ENCODE measurements around the gene SAP25.

DNA sequence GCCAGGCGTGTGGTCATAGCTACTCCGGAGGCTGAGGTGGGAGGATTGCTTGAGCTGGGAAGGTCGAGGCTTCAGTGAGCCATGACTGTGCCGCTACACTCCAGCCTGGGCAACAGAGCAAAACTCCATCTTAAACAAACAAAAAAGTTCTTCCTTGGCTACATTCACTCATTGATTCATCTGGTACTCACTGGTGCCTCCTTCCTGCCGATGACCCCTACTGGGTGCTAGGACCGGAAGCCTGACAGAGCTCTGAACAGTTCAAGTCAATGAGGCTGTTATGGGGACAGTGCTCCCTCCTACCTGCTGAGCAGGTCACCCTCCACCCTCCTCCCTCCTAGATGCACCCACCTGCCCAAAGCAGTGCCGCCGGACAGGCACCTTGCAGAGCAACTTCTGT is 33.4 kb upstream of the SAP25 start:
- TF ChIP-seq CTCF (optimal IDR thresholded peaks at IDR 0.05 in 1 of 3, IDR thresholded peaks at IDR 0.05 in 1 of 3, conservative IDR thresholded peaks at IDR 0.05 in 1 of 3; ENCODE audit: extremely low read depth in 1 of 3, insufficient read depth in 2 of 3, low read length in 3 of 3) (no peak), EZH2 (IDR thresholded peaks at IDR 0.05; ENCODE audit: low read length) (no peak)
